ENCODE results near the gene CSMD2. TPM values are rescaled to one million over a fixed set of nuclear protein-coding genes. Genes with fewer than 3 reads are reported as not detected.

The CSMD2 gene
- total RNA-seq, 1 experiment from 2014 or later: 13.2 TPM

GRCh38 chr1:33944846-33945245, 220.2 kb downstream of the CSMD2 start:
- H3K36me3 Mint-ChIP-seq: 0 out of 2 replicates have a peak, but pooled peaks cover 3% of the 10 kb centered on the region
- no peak overlapping the region for H3K4me3 Mint-ChIP-seq
- no peaks in the 10 kb centered on the region for H3K4me1 Mint-ChIP-seq
- H3K9me3 Mint-ChIP-seq: no peaks in the 10 kb centered on the region
- no peaks in the 10 kb centered on the region for H3K27me3 Mint-ChIP-seq (ENCODE audit: low read depth)
- no peak overlapping the region for H3K27ac Mint-ChIP-seq
- ChIA-PET CTCF (no interaction called here), POLR2A (no interaction called here)
- ATAC-seq (no peak), DNase-seq (ENCODE audit: low spot score) (no peak)
- TF ChIP-seq NR2C2 (CRISPR knock-in tag; IDR thresholded peaks at IDR 0.05) (no peak), IRF1 (CRISPR knock-in tag; IDR thresholded peaks at IDR 0.05) (no peak), ZNF219 (CRISPR knock-in tag; IDR thresholded peaks at IDR 0.05; ENCODE audit: borderline replicate concordance) (no peak), KAT7 (CRISPR knock-in tag; IDR thresholded peaks at IDR 0.05; ENCODE audit: borderline replicate concordance) (no peak)
- TF ChIP-seq, protein P1, sequence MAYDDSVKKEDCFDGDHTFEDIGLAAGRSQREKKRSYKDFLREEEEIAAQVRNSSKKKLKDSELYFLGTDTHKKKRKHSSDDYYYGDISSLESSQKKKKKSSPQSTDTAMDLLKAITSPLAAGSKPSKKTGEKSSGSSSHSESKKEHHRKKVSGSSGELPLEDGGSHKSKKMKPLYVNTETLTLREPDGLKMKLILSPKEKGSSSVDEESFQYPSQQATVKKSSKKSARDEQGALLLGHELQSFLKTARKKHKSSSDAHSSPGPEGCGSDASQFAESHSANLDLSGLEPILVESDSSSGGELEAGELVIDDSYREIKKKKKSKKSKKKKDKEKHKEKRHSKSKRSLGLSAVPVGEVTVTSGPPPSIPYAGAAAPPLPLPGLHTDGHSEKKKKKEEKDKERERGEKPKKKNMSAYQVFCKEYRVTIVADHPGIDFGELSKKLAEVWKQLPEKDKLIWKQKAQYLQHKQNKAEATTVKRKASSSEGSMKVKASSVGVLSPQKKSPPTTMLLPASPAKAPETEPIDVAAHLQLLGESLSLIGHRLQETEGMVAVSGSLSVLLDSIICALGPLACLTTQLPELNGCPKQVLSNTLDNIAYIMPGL (CRISPR knock-in tag; IDR thresholded peaks at IDR 0.05): no peak

DNA sequence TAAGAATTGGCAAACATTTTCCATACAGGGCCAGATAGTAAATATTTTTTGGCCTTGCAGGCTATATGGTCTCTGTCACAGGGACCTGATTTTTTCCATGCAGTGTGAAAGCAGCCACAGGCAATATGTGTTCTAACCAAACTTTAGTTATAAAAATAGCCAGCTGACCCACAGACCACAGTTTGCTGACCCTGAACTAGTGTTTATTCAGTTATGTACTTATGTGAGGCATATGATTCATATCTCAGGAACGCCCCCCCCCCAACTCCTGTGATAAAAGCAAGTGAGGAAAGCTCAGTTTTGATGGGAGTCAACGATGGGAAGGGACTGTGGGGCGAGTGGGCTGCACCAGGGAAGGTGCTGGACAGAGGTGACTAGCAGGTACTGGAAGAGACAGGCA, 221.1 kb downstream of the CSMD2 start:
- ATAC-seq (no peak), DNase-seq (ENCODE audit: low spot score) (no peak)
- ChIA-PET CTCF (interaction anchor here (1.0 kb wide), 1 partner anchor 68 kb away, joined by 6 read pairs; no protein-coding TSS in a partner anchor), POLR2A (no interaction called here)
- H3K4me3 Mint-ChIP-seq: no peak overlapping the region
- peaks cover 3% of the 10 kb centered on the region for H3K9me3 Mint-ChIP-seq
- no peaks in the 10 kb centered on the region for H3K4me1 Mint-ChIP-seq
- no peak for TF ChIP-seq ERG (CRISPR knock-in tag; IDR thresholded peaks at IDR 0.05)
- TF ChIP-seq, protein P2, sequence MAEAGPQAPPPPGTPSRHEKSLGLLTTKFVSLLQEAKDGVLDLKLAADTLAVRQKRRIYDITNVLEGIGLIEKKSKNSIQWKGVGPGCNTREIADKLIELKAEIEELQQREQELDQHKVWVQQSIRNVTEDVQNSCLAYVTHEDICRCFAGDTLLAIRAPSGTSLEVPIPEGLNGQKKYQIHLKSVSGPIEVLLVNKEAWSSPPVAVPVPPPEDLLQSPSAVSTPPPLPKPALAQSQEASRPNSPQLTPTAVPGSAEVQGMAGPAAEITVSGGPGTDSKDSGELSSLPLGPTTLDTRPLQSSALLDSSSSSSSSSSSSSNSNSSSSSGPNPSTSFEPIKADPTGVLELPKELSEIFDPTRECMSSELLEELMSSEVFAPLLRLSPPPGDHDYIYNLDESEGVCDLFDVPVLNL (CRISPR knock-in tag; IDR thresholded peaks at IDR 0.05; ENCODE audit: borderline replicate concordance, low read depth): no peak
- TF ChIP-seq ESRRA (CRISPR knock-in tag; IDR thresholded peaks at IDR 0.05; ENCODE audit: borderline replicate concordance): no peak
- no peak for TF ChIP-seq ZNF396 (CRISPR knock-in tag; IDR thresholded peaks at IDR 0.05; ENCODE audit: borderline replicate concordance)
- no peak for TF ChIP-seq ZNF121 (CRISPR knock-in tag; IDR thresholded peaks at IDR 0.05)
- no peak for TF ChIP-seq JUN (CRISPR knock-in tag; IDR thresholded peaks at IDR 0.05)
- no peak for TF ChIP-seq TP53 (CRISPR knock-in tag; IDR thresholded peaks at IDR 0.05)
- TF ChIP-seq, protein P3, sequence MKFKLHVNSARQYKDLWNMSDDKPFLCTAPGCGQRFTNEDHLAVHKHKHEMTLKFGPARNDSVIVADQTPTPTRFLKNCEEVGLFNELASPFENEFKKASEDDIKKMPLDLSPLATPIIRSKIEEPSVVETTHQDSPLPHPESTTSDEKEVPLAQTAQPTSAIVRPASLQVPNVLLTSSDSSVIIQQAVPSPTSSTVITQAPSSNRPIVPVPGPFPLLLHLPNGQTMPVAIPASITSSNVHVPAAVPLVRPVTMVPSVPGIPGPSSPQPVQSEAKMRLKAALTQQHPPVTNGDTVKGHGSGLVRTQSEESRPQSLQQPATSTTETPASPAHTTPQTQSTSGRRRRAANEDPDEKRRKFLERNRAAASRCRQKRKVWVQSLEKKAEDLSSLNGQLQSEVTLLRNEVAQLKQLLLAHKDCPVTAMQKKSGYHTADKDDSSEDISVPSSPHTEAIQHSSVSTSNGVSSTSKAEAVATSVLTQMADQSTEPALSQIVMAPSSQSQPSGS (CRISPR knock-in tag; IDR thresholded peaks at IDR 0.05; ENCODE audit: borderline replicate concordance, low read depth): no peak
- no peak for TF ChIP-seq NR3C1 (CRISPR knock-in tag; conservative IDR thresholded peaks at IDR 0.05; ENCODE audit: low read depth)
- no peak for TF ChIP-seq ATF3 (CRISPR knock-in tag; conservative IDR thresholded peaks at IDR 0.05)
- no peak for TF ChIP-seq NR2C2 (CRISPR knock-in tag; IDR thresholded peaks at IDR 0.05)
- no peak for TF ChIP-seq IRF1 (CRISPR knock-in tag; IDR thresholded peaks at IDR 0.05)
- no peak overlapping the region for H3K27ac Mint-ChIP-seq
- peaks cover 3% of the 10 kb centered on the region; the same call in 1 of the 2 replicates for H3K36me3 Mint-ChIP-seq
- no peaks in the 10 kb centered on the region for H3K27me3 Mint-ChIP-seq (ENCODE audit: low read depth)

Data from WTC11 (cell line).